ENCODE measurements around the gene SAXO2. TPM values are rescaled to one million over a fixed set of nuclear protein-coding genes. Genes with fewer than 3 reads are reported as not detected.
"Not testable (repeated sequence)": the region's sequence is repeated elsewhere in the genome, so short reads cannot be mapped to it uniquely, and the experiment has no call there.

Gene SAXO2
- total and polyA plus RNA-seq, 2 donors (not counting 1 experiment from before 2014, with no cell fraction given): 2.5 to 30.2 TPM

- Mint-ChIP-seq H3K27ac (no peak overlapping the region), H3K4me3 (no peak overlapping the region), H3K4me1 (no peaks in the 10 kb centered on the region), H3K27me3 (no peaks in the 10 kb centered on the region), H3K9me3 (ENCODE audit: insufficient read depth) (peaks cover 3% of the 10 kb centered on the region)
- Histone ChIP-seq H3K36me3 (replicated peaks in 1 of 2; ENCODE audit: control extremely low read depth in 1 of 2, control insufficient read depth in 1 of 2, extremely low read depth in 1 of 2, insufficient read depth in 2 of 2, low read length in 1 of 2) (no peaks in the 10 kb centered on the region), H3K9ac (ENCODE audit: low read length) (no peak overlapping the region), H4K20me1 (ENCODE audit: control insufficient read depth, insufficient read depth, low read length, poor library complexity, severe bottlenecking) (no peaks in the 10 kb centered on the region), H3K4me2 (replicated peaks; ENCODE audit: low read depth, low read length, poor library complexity, severe bottlenecking) (no peak overlapping the region), H3K4me3 (ENCODE audit: control extremely low read depth in 1 of 5, extremely low read depth in 1 of 5, insufficient read depth in 1 of 5, low read depth in 2 of 5, low read length in 4 of 5) (no peak overlapping the region), H3K4me1 (ENCODE audit: control insufficient read depth in 2 of 2, insufficient read depth in 2 of 2, low read length in 2 of 2) (no peaks in the 10 kb centered on the region), H3K27ac (ENCODE audit: low read length in 2 of 2) (no peak overlapping the region), H3K79me2 (ENCODE audit: control insufficient read depth, insufficient read depth, low read length) (no peaks in the 10 kb centered on the region), H3K27me3 (replicated peaks in 1 of 4; ENCODE audit: control extremely low read depth in 1 of 4, control insufficient read depth in 3 of 4, insufficient read depth in 4 of 4, low read length in 3 of 4) (no peaks in the 10 kb centered on the region), H2AFZ (ENCODE audit: insufficient read depth, low read depth, low read length, poor library complexity, severe bottlenecking) (no peak overlapping the region), H3K9me3 (ENCODE audit: control extremely low read depth in 1 of 3, control insufficient read depth in 2 of 3, insufficient read depth in 1 of 3, low read length in 2 of 3) (no peaks in the 10 kb centered on the region)
- 90% methylated on average over 8 of the region's 8 CpGs for WGBS (ENCODE audit: insufficient coverage)
- intact Hi-C loops (cut with micrococcal nuclease): no loop called here
- CTCF ChIA-PET: no interaction called here
- no peak for DNase-seq
- ATAC-seq (ENCODE audit: low read depth): no peak
- POLR2A ChIA-PET: no interaction called here
- no peak for TF ChIP-seq CTCF (IDR thresholded peaks at IDR 0.05)
- no peak for TF ChIP-seq EZH2 (IDR thresholded peaks at IDR 0.05; ENCODE audit: borderline replicate concordance, insufficient read depth, low read depth, low read length, poor library complexity, severe bottlenecking)
Measured at GRCh38 chr15:82307714-82308081, 45.1 kb downstream of the SAXO2 start.

- Histone ChIP-seq H3K4me3 (ENCODE audit: control extremely low read depth in 1 of 5, extremely low read depth in 1 of 5, insufficient read depth in 1 of 5, low read depth in 2 of 5, low read length in 4 of 5) (no peak overlapping the region), H3K9ac (ENCODE audit: low read length) (no peak overlapping the region), H3K4me1 (ENCODE audit: control insufficient read depth in 2 of 2, insufficient read depth in 2 of 2, low read length in 2 of 2) (no peaks in the 10 kb centered on the region), H3K9me3 (ENCODE audit: control extremely low read depth in 1 of 3, control insufficient read depth in 2 of 3, insufficient read depth in 1 of 3, low read length in 2 of 3) (no peaks in the 10 kb centered on the region), H4K20me1 (ENCODE audit: control insufficient read depth, insufficient read depth, low read length, poor library complexity, severe bottlenecking) (no peaks in the 10 kb centered on the region), H2AFZ (ENCODE audit: insufficient read depth, low read depth, low read length, poor library complexity, severe bottlenecking) (no peak overlapping the region), H3K4me2 (replicated peaks; ENCODE audit: low read depth, low read length, poor library complexity, severe bottlenecking) (no peak overlapping the region), H3K79me2 (ENCODE audit: control insufficient read depth, insufficient read depth, low read length) (no peaks in the 10 kb centered on the region), H3K36me3 (replicated peaks in 1 of 2; ENCODE audit: control extremely low read depth in 1 of 2, control insufficient read depth in 1 of 2, extremely low read depth in 1 of 2, insufficient read depth in 2 of 2, low read length in 1 of 2) (no peaks in the 10 kb centered on the region), H3K27me3 (replicated peaks in 1 of 4; ENCODE audit: control extremely low read depth in 1 of 4, control insufficient read depth in 3 of 4, insufficient read depth in 4 of 4, low read length in 3 of 4) (no peaks in the 10 kb centered on the region), H3K27ac (ENCODE audit: low read length in 2 of 2) (no peak overlapping the region)
- ChIA-PET CTCF (no interaction called here), POLR2A (no interaction called here)
- DNase-seq (no peak), ATAC-seq (ENCODE audit: low read depth) (no peak)
- Mint-ChIP-seq H3K27me3 (peaks cover under 1% of the 10 kb centered on the region), H3K9me3 (ENCODE audit: insufficient read depth) (peaks cover 3% of the 10 kb centered on the region), H3K27ac (no peak overlapping the region), H3K4me1 (no peaks in the 10 kb centered on the region), H3K4me3 (no peak overlapping the region)
- WGBS (ENCODE audit: insufficient coverage): no CpG with 5 or more reads among the region's 2 CpGs
- TF ChIP-seq EZH2 (IDR thresholded peaks at IDR 0.05; ENCODE audit: borderline replicate concordance, insufficient read depth, low read depth, low read length, poor library complexity, severe bottlenecking): no peak
- no peak for TF ChIP-seq CTCF (IDR thresholded peaks at IDR 0.05)
- intact Hi-C loops (cut with micrococcal nuclease): no loop called here
Measured at GRCh38 chr15:82309802-82310201, 47.2 kb downstream of the SAXO2 start.

- H3K4me1 ChIP-seq (ENCODE audit: control insufficient read depth in 2 of 2, insufficient read depth in 2 of 2, low read length in 2 of 2); H4K20me1 ChIP-seq (ENCODE audit: control insufficient read depth, insufficient read depth, low read length, poor library complexity, severe bottlenecking); H3K4me3 ChIP-seq (ENCODE audit: control extremely low read depth in 1 of 5, extremely low read depth in 1 of 5, insufficient read depth in 1 of 5, low read depth in 2 of 5, low read length in 4 of 5); DNase-seq; H3K36me3 ChIP-seq (replicated peaks in 1 of 2; ENCODE audit: control extremely low read depth in 1 of 2, control insufficient read depth in 1 of 2, extremely low read depth in 1 of 2, insufficient read depth in 2 of 2, low read length in 1 of 2); H3K4me3 Mint-ChIP-seq; H3K27me3 Mint-ChIP-seq; H3K4me2 ChIP-seq (replicated peaks; ENCODE audit: low read depth, low read length, poor library complexity, severe bottlenecking); CTCF ChIA-PET; H3K79me2 ChIP-seq (ENCODE audit: control insufficient read depth, insufficient read depth, low read length); H3K9ac ChIP-seq (ENCODE audit: low read length); H3K27me3 ChIP-seq (replicated peaks in 1 of 4; ENCODE audit: control extremely low read depth in 1 of 4, control insufficient read depth in 3 of 4, insufficient read depth in 4 of 4, low read length in 3 of 4); ATAC-seq (ENCODE audit: low read depth); H3K9me3 ChIP-seq (ENCODE audit: control extremely low read depth in 1 of 3, control insufficient read depth in 2 of 3, insufficient read depth in 1 of 3, low read length in 2 of 3); H3K27ac ChIP-seq (ENCODE audit: low read length in 2 of 2); H2AFZ ChIP-seq (ENCODE audit: insufficient read depth, low read depth, low read length, poor library complexity, severe bottlenecking); H3K4me1 Mint-ChIP-seq; POLR2A ChIA-PET; H3K9me3 Mint-ChIP-seq (ENCODE audit: insufficient read depth); intact Hi-C loops (cut with micrococcal nuclease); H3K27ac Mint-ChIP-seq: not testable (repeated sequence)
- no CpG with 5 or more reads among the region's 5 CpGs for WGBS (ENCODE audit: insufficient coverage)
Measured at GRCh38 chr15:82311321-82311720, 48.7 kb downstream of the SAXO2 start.
